HG03103 (cell line): ENCODE results near the gene HSPA14.
"Not testable (repeated sequence)": the region's sequence is repeated elsewhere in the genome, so short reads cannot be mapped to it uniquely, and the experiment has no call there.

Experiments
- ATAC-seq: cut with Tn5 transposase; IDR thresholded peaks from one replicate; pipeline ENCODE4 v1.9.1; 2021; ENCODE audit warnings: low read depth; ENCODE audit not compliant: unreplicated experiment

HSPA14 gene, protein sequence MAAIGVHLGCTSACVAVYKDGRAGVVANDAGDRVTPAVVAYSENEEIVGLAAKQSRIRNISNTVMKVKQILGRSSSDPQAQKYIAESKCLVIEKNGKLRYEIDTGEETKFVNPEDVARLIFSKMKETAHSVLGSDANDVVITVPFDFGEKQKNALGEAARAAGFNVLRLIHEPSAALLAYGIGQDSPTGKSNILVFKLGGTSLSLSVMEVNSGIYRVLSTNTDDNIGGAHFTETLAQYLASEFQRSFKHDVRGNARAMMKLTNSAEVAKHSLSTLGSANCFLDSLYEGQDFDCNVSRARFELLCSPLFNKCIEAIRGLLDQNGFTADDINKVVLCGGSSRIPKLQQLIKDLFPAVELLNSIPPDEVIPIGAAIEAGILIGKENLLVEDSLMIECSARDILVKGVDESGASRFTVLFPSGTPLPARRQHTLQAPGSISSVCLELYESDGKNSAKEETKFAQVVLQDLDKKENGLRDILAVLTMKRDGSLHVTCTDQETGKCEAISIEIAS

DNA sequence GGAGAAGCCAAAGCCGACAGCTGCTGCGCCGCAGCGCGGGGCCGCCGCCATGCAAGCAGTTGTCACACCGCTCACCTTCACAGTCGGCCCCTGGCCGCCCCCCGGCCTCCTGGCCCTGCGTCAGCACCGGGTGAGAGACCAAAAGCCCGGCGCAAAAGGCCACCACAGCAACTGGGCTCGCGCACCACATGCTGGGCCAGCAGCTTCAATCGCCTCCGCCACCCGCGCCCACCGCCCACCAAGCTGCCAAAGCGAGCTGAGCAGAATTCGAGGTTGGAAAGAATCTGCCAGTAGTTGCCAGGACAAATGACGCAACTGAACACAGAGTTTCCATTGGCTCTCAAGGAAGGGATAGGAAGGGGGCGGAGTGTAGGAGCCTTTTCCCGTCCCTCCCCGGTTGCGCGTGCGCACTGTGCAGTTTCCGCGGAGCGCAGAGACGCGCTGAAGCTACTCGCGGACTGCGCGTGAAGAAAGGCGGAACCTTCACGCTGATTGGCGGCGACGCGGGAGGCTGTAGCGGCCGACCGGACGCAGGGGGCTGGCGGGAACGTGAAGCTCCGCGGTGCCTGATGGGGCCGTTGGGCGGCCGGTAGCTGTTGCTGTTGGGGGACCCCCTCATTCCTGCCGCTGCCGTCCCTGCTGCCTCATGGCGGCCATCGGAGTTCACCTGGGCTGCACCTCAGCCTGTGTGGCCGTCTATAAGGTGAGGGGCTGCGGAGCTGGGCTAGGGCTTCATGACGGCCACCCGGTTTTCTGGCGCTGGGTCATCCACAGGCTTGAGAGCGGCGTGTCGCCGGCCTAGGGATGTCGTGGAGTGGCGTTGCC lies at the start of gene HSPA14, which contains the start of the genes CDNF and MSANTD7:
Gene HSPA14 (plus strand): TSS at position 550 of the 825 bp plus-strand sequence. CDS start 97 bp downstream, at position 647.
Gene CDNF (minus strand): TSS at position 281 of the 825 bp plus-strand sequence. CDS start 91 bp downstream, at position 190.
Gene MSANTD7 (plus strand): TSS at position 550 of the 825 bp plus-strand sequence. CDS start 3,979 bp downstream, outside the sequence.
- peak; percentile 87 for ATAC-seq

DNA sequence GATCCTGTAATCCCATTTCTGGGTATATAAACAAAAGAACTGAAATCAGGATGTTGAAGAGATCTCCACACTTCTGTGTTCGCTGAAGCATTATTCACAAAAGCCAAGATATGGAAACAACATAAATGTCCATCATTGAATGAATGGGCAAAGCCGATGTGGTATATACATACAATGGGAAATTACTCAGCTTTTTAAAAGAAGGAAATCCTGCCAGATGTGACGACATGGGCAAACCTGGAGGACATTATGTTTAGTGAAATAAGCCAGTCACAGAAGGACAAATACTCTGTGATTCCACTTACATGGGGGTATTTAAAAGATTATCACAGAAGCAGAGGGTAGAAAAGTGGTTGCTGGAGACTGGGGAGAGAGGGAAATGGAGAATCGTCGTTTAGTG lies 39.5 kb upstream of the HSPA14 start:
- ATAC-seq = no peak

DNA sequence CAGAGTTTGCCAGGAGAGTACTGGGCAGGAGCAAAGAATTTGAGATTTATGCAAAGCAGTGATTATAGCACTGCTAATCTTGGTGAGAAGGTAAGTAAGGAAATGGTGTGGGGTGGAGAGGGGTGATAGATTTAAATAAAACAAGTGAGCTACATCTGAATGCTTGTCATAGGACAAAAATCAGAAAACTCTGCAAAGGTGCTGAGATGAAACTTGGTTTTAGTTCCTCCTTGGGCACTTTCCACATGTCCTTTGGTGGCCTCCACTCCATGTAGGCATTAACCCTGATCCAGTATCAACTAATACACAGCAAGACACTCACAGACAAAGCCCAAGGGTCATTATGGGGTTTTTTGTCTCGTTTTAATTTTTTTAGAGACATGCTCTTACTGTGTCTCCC lies 37.7 kb upstream of the HSPA14 start:
- ATAC-seq = no peak

DNA sequence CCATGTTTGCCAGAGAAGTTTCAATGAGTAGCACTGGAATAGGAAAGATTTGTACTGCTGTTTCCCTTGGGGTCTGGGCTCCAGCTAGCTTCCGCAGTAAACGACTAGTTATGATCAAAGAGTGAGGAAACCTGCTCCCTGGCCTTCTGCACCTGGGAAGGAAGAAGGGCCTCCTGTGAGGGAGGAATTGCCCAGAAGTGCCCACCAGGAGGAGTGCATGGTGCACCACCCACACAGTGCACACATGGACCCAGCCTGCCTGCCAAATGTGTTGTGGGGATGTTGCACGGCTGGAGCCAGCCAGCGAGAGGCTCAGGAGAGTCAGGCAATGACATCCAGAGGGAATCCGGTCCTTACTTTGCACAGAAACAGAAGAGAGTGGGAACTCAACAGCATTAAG lies 36.4 kb upstream of the HSPA14 start:
- ATAC-seq = no peak

DNA sequence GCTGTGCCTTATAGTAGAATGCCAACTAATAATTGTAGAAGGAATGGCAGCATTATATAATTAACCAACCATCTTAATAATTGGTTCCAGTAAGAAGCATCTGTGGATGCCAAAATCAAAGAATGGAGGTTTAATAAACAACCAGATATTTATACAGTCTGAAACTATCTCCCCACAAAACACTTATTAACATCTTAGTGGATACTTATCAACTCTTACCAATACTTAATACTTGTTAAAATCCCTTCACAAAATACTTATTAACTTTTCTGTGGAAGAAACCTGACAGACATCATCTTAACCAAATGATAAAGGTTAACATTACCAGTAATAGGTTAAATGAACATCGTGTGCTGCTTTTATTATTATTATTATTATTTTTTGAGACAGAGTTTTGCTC lies 34.3 kb upstream of the HSPA14 start:
- no peak for ATAC-seq

DNA sequence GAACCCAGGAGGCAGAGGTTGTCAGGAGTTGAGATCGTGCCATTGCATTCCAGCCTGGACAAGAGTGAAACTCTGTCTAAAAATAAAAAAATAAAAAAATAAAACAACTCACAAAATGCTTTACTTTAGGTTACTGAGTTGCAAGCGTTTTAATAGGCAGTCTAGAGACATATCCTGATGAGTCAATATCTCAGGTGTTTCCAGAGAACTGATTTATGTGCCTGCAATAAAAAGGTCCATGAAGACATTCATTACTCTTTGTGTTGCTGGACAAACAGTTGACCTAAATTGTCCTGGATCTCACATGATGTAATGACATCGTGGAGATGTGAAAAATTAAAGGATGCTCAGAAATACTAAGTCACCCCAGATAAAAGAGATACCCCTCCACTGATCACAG lies 31.8 kb upstream of the HSPA14 start:
- no peak for ATAC-seq

DNA sequence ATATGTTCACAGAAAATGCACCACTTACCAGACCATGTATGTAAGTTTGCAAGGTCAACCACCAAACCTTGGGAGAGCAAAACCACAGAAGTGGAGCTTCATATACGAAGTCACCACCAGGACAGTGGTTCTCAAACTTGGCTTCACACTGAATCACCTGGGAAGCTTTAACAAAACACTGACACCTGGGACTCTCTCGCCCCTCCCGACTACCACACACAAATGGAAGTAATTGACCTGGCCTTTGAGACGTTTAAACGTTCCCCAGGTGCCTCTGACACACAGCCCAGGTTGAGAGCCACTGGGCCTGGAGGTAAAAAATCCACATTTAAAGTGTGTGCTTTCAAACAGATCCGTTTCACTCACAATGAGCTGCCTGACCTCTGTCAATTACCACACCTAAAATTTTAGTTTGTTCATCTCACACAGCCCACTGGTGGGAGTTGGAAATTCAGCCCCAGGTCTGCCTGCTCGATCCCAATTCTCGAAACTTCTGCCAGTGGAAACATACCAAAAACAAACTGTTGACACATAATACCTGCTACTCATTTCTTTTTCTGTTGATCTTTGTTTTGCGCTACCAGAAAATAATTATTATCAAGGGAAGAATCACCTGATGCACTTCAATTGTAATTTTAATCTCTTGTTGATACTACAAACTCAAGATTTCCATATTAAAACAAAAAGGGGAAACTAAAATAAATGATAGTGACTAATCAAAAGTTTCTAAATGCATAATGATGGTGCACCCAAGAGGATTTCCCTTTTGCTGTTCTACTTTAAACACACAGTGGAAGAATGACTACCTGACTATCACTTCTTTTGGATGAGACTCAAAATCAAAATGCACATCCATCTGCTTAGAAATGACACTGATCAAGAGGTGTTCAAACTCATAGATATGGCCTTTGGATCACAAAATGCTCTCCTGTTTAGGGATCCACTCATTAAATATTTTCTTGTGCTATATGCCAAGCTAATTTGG lies 26.8 kb upstream of the HSPA14 start:
- ATAC-seq = no peak

DNA sequence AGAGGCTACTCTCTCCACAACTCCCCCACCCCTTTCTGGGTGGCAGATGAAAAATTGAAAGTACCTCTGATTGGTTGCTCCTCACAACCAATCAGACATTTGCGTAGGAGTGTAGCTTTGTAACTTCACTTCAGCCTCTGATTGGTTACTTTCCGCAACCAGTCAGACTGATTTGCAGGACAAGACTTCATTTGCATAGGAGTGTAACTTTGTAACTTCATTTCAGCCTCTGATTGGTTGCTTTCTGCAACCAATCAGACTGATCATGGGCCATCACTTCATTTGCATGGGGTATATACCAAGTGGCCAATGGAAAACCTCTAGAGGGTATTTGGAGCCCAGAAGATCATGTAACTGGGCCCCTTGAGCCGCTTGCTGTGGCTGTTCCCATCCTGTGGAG lies 25.8 kb upstream of the HSPA14 start:
- ATAC-seq = no peak

DNA sequence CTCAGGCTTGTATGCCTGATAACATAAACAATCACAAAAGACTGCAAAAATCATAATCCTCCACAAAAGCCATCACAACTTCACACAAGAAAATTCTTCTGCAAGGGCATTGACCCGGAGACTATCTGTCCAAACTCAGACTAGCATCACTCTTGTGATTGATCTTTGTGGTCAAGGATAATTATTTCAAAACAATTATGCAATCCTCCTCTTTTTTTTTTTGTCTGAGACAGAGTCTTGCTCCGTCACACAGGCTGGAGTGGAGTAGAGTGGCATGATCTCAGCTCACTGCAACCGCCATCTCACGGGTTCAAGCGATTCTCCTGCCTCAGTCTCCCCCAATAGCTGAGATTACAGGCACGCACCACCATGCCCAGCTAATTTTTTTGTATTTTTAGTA lies 22.4 kb upstream of the HSPA14 start:
- no peak for ATAC-seq

DNA sequence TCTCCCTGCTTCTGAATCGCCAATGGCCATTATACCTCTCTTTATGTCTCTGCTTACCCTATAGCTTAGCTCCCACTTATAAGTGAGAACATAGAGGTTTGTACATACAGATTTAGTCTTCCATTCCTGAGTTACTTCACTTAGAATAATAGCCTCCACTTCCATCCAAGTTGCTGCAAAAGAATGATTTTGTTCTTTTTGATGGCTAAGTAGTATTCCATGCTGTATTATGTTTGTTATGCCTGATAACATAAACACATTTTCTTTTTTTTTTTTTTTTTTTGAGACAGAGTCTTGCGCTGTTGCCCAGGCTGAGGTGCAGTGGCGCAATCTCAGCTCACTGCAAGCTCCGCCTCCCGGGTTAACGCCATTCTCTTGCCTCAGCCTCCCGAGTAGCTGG lies 21.4 kb upstream of the HSPA14 start:
- ATAC-seq = not testable (repeated sequence)

DNA sequence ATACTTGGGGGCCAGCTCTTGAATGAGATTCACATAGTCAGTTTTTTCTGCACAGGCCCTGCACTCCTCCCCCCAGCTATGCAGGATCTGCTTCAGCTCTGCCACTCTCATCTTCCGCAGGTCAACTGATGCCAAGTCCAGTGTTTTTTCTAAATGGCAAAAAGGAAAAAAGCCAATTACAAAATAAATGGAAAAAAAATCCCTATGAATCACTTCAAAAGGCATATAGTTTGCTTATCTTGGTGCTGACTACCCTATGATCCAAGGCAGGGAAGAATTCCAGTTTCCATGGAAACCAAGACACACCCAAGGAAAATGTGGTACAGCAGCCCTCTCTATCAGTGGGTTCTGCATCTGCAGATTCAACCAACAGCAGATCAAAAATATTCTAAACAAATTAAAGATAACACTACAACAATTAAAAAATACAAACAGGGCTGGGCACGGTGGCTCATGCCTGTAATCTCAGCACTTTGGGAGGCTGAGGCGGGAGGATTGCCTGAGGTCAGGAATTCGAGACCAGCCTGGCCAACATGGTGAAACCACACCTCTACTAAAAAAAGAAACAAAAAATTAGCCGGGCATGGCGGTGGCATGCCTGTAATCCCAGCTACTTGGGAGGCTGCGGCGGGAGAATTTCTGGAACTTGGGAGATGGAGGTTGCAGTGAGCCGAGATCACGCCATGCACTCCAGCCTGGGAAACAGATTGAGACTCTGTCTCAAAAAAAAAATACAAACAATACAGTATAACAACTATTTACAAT lies 17.9 kb upstream of the HSPA14 start:
- ATAC-seq = no peak

DNA sequence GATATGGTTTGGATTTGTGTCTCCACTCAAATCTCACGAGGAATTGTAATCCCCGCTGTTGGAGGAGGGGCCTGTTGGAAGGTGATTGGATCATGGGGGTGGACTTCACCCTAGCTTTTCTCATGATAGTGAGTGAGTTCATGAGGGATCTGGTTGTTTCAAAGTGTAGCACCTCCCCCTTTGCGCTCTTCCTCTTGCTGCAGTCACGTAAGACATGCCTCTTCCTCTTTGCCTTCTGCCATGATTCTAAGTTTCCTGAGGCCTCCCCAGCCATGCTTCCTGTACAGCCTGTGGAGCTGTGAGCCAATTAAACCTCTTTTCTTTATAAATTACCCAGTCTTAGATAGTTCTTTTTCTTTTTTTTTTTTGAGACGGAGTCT lies 17.3 kb upstream of the HSPA14 start:
- ATAC-seq = no peak

DNA sequence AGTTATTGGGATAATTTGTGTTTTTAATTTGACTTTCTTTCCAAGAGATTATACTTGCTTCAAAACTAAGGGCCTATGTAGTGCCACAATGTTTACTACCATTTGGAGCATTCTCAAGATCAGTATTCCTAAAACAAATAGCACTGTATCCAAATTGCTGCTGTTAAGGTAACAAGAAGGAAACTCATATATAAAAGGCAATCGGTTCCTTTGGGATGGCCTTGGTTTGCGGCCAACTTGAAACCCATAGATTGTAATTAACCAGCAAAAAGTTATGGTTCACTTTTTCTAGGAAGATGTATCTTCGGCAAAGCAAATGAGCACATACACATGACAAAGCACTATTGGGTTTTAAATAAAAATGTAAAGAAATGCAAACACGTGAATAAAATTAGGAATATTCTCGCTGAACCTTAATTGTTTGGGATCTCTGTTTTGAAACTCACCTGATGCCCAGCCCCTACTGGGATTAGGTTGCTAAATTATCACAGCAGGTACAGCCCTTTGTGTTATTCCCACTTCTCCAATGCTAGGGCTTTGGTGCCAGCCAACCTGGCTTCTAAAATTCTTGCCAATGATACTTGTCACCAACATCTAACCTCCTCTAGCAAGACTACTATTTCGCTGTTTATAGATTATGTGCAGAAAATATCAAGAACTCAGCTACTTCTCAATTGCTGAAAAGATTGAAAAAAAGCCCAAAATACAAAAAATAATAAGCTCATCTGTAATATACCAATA lies 16.3 kb upstream of the HSPA14 start:
- no peak for ATAC-seq

DNA sequence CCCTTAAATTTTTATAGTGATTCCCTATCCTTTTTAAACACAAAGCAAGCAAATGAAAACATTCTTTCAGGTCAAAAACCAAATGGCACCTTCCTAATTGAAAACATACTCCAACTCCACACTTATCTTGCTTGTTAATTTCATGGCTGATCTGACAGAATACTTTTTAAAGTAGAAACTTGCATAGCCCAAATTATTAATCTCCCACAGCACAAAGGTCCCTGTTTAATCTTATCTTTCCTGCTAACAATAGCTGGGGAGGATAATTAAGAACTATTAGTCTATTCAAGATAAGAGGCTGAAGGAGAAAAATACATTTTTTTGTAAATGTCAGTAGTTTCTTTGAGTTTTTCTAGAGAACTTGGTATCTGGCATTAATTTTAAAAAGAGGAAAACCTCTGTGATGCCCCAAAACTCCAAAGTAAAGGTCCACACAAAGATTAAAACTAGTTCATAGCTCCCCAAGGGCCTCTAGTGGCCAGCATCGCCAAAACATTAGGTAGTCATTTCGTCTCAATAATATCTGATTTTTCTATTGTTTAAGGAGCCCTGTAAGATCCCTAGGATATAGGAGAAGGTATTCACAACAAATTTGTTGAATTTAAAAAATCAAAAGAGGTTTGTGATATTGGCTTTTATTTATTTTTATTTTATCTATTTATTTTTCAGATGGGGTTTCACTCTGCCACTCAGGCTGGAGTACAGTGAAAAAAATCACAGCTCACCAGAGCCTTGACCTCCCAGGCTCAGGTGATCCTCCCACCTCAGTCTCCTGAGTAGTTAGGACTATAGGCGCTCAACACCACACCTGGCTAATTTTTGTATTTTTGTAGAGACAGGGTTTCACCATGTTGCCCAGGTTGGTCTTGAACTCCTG lies 15.0 kb upstream of the HSPA14 start:
- ATAC-seq = no peak

DNA sequence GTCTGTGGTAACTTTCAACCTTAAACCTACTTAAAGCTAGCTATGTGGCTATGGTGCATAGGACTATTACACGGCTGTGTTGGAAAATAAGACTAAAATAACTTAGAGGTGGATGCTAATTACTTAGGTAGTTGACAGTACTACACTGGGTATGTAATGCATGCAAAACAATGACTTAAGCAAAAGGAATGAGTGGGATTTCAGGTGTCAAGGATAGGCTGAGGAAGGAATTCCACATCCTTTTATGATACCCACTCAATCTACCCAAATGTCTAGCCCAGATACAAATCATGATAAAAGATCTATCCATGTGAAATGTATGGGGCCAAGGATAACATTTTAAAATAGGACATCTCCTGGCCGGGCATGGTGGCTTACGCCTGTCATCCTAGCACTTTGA lies 14.1 kb upstream of the HSPA14 start:
- ATAC-seq = no peak

DNA sequence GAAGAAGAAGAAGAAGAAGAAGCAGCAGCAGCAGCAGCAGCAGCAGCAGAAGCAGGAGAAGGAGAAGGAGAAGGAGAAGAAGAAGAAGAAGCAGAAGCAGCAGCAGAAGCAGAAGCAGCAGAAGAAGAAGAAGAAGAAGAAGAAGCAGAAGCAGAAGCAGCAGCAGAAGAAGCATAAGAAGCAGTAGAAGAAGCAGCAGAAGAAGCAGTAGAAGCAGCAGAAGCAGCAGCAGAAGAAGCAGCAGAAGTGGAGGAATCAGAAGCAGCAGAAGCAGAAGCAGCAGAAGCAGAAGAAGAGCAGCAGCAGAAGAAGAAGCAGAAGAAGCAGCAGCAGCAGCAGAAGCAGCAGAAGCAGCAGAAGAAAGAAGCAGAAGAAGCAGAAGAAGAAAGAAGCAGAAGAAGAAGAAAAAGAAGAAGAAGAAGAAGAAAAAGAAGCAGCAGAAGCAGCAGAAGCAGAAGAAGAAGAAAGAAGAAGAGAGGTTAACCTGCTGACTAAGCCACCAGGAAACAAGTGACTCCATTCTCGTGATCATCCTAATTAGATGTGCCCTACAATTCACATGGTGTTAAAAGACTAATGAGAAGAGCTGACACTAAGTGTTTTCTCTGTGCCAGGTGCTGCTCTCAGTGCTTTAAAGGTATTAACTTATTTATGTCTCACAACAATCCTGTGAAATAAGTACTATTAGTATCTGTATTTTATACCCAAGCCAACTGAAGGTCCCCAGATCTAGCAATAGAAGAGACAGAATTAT lies 11.9 kb upstream of the HSPA14 start:
- no peak for ATAC-seq

DNA sequence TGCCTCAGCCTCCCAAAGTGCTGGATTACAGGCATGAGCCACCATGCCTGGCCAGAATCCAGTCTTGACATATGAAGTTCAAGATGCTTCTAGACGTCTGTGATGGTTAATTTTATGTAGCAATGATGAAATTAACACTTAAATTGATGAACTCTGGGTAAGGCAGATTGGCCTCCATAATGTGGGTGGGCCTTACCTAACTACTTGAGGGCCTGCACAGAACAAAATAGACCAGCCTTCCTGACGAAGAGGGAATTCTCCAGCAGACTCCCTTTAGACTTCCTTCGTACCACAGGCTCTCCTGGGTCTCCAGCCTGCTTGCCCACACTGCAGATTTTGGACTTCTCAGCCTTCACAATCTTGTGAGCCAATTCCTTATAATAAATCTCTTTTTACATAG lies 5.0 kb upstream of the HSPA14 start:
- no peak for ATAC-seq
